Measurements from ENCODE around the gene RASGEF1B. TPM values are rescaled to one million over a fixed set of nuclear protein-coding genes. Genes with fewer than 3 reads are reported as not detected.

The RASGEF1B gene
- total and polyA plus RNA-seq, 9 of the 15 experiments (the other 6 are each of a cell fraction or from before 2014, with no cell fraction given) = 0.04 to 0.57 (median 0.22) TPM

DNA sequence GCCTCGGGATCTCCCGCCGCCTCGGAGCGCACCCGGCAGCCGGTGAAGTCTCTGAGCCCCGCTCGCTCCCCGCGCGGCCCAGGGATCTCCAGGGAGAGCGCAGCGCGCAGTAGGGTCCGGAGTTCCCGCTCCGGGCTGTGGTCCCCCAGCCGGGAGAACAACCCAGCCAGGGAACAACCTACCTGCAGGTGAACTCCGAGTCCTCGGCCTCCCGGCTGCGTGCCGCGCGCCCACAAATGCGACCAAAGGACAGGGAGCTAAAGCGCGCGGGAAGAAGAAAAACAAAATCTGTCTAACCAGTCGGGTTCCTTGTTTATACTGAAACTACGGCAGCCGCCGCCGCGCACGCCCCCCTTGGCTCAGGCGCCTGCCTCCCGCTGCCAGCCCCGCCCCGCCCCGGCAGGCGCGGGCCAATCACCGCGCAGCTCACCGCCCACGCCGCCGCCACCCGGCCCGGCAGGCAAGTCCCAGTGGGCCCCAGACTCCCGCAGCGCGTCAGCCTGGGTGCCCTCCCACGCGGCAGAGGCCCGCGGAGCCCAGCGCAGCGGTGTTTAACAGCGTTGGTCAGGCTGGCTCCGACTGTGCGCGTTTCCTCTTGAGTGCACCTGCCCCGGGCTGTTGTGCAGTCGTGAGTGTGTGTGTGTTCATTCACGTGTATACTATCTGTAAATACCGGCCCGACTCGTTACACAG is at the start of gene RASGEF1B (continued):
- TF ChIP-seq CREM (IDR thresholded peaks at IDR 0.05; ENCODE audit: low read depth) (peak; percentile 59), TFAP4 (CRISPR knock-in tag; IDR thresholded peaks at IDR 0.05; ENCODE audit: borderline replicate concordance) (peak; percentile 69), RBM17 (IDR thresholded peaks at IDR 0.05; ENCODE audit: borderline replicate concordance, low read depth, low read length) (no peak), SAFB (IDR thresholded peaks at IDR 0.05; ENCODE audit: borderline replicate concordance, low read depth, low read length) (0 out of 2 replicates have a peak, but pooled peaks have one; percentile 62), CBX3 (IDR thresholded peaks at IDR 0.05; ENCODE audit: borderline replicate concordance in 1 of 2, low read length in 2 of 2) (no peak), CGGBP1 (CRISPR knock-in tag; IDR thresholded peaks at IDR 0.05) (no peak), CHD7 (IDR thresholded peaks at IDR 0.05; ENCODE audit: low read depth, low read length) (no peak), MNT (conservative IDR thresholded peaks at IDR 0.05) (peak; percentile 25 to 48; a peak in 2 of 4 replicates), ZKSCAN8 (CRISPR knock-in tag; IDR thresholded peaks at IDR 0.05) (no peak), GMEB1 (CRISPR knock-in tag; IDR thresholded peaks at IDR 0.05) (no peak)

Data from K562 (cell line).